ENCODE results near the gene PTCSC3.

GRCh38 chr14:36217027-36217426 lies 40.5 kb upstream of the PTCSC3 start:
- TF ChIP-seq, protein P1, sequence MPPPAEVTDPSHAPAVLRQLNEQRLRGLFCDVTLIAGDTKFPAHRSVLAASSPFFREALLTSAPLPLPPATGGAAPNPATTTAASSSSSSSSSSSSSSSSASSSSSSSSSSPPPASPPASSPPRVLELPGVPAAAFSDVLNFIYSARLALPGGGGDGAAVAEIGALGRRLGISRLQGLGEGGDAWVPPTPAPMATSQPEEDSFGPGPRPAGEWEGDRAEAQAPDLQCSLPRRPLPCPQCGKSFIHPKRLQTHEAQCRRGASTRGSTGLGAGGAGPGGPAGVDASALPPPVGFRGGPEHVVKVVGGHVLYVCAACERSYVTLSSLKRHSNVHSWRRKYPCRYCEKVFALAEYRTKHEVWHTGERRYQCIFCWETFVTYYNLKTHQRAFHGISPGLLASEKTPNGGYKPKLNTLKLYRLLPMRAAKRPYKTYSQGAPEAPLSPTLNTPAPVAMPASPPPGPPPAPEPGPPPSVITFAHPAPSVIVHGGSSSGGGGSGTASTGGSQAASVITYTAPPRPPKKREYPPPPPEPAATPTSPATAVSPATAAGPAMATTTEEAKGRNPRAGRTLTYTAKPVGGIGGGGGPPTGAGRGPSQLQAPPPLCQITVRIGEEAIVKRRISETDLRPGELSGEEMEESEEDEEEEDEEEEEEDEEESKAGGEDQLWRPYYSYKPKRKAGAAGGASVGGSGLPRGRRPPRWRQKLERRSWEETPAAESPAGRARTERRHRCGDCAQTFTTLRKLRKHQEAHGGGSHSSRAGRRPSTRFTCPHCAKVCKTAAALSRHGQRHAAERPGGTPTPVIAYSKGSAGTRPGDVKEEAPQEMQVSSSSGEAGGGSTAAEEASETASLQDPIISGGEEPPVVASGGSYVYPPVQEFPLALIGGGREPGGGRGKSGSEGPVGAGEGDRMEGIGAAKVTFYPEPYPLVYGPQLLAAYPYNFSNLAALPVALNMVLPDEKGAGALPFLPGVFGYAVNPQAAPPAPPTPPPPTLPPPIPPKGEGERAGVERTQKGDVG (CRISPR knock-in tag; IDR thresholded peaks at IDR 0.05; ENCODE audit: borderline replicate concordance) = no peak
- TF ChIP-seq YY1 (IDR thresholded peaks at IDR 0.05; ENCODE audit: insufficient read depth, insufficient replicate concordance, low read depth, low read length) (no peak), ZZZ3 (CRISPR knock-in tag; IDR thresholded peaks at IDR 0.05; ENCODE audit: borderline replicate concordance) (no peak), ZBTB26 (CRISPR knock-in tag; IDR thresholded peaks at IDR 0.05; ENCODE audit: borderline replicate concordance) (no peak), SRF (IDR thresholded peaks at IDR 0.05; ENCODE audit: low read depth, low read length) (no peak), ZNF639 (CRISPR knock-in tag; conservative IDR thresholded peaks at IDR 0.05) (no peak)
- TF ChIP-seq, protein P2, sequence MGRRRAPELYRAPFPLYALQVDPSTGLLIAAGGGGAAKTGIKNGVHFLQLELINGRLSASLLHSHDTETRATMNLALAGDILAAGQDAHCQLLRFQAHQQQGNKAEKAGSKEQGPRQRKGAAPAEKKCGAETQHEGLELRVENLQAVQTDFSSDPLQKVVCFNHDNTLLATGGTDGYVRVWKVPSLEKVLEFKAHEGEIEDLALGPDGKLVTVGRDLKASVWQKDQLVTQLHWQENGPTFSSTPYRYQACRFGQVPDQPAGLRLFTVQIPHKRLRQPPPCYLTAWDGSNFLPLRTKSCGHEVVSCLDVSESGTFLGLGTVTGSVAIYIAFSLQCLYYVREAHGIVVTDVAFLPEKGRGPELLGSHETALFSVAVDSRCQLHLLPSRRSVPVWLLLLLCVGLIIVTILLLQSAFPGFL (CRISPR knock-in tag; IDR thresholded peaks at IDR 0.05) = no peak
- TF ChIP-seq, protein P3, sequence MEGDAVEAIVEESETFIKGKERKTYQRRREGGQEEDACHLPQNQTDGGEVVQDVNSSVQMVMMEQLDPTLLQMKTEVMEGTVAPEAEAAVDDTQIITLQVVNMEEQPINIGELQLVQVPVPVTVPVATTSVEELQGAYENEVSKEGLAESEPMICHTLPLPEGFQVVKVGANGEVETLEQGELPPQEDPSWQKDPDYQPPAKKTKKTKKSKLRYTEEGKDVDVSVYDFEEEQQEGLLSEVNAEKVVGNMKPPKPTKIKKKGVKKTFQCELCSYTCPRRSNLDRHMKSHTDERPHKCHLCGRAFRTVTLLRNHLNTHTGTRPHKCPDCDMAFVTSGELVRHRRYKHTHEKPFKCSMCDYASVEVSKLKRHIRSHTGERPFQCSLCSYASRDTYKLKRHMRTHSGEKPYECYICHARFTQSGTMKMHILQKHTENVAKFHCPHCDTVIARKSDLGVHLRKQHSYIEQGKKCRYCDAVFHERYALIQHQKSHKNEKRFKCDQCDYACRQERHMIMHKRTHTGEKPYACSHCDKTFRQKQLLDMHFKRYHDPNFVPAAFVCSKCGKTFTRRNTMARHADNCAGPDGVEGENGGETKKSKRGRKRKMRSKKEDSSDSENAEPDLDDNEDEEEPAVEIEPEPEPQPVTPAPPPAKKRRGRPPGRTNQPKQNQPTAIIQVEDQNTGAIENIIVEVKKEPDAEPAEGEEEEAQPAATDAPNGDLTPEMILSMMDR (CRISPR knock-in tag; IDR thresholded peaks at IDR 0.05) = no peak

All from HepG2 (cell line).